PC-3 (cell line): ENCODE data around the gene ATAD3A. TPM values are rescaled to one million over a fixed set of nuclear protein-coding genes. Genes with fewer than 3 reads are reported as not detected.

Experiments used
- ATAC-seq: fragments of 200-7000 bp; cut with Tn5 transposase; 2 replicates; pipeline ENCODE4 v1.9.1; 2020; ENCODE audit warnings: mild to moderate bottlenecking, moderate library complexity
- BruUV-seq: library from RNA; stranded (reverse); fragments of 400-500 nt; replicated peaks from 2 replicates; lab custom pipeline; 2021; lab: Mats Ljungman, UMichigan
- CTCF ChIA-PET: fragments of 300-600 bp; sonication (Branson Sonifier 250); formaldehyde crosslinking; loops from one replicate; lab custom pipeline; 2022; ENCODE audit warnings: antibody characterized with exemption; lab: Charles Lee
- POLR2A ChIA-PET: fragments of 300-600 bp; sonication (Branson Sonifier 250); formaldehyde crosslinking; loops from one replicate; lab custom pipeline; 2022; ENCODE audit warnings: antibody characterized with exemption; ENCODE audit not compliant: unreplicated experiment; lab: Charles Lee
- DNase-seq: peaks from one replicate; pipeline ENCODE4 v3.0.0-alpha.2; 2015
- H2AFZ ChIP-seq: fragments of 300-600 bp; sonication (generic); 2 replicates; pipeline ENCODE4 v1.6.0; 2016; ENCODE audit warnings: antibody characterized with exemption, low read length
- H3F3A ChIP-seq: fragments of 300-600 bp; sonication (generic); one replicate; pipeline ENCODE4 v1.6.0; 2017; ENCODE audit warnings: antibody characterized with exemption, low read length, control low read depth, mild to moderate bottlenecking; ENCODE audit not compliant: unreplicated experiment
- H3K27ac ChIP-seq: fragments of 300-600 bp; sonication (generic); 2 replicates; pipeline ENCODE4 v1.5.1; 2016; ENCODE audit warnings: mild to moderate bottlenecking, low read length
- H3K27me3 ChIP-seq: fragments of 300-600 bp; sonication (generic); 2 replicates; pipeline ENCODE4 v1.6.1; 2016; ENCODE audit warnings: low read length, mixed read lengths
- H3K36me3 ChIP-seq: fragments of 300-600 bp; sonication (generic); 2 replicates; pipeline ENCODE4 v1.6.1; 2016; ENCODE audit warnings: low read depth, mixed run types, low read length, mixed read lengths
- H3K4me1 ChIP-seq: fragments of 300-600 bp; sonication (generic); 2 replicates; pipeline ENCODE4 v1.5.1; 2016; ENCODE audit warnings: low read length; ENCODE audit not compliant: insufficient read depth
- H3K4me2 ChIP-seq: fragments of 300-600 bp; sonication (generic); 2 replicates; pipeline ENCODE4 v1.6.0; 2016; ENCODE audit warnings: low read length
- H3K4me3 ChIP-seq: fragments of 300-600 bp; sonication (generic); 2 replicates; pipeline ENCODE4 v1.5.1; 2016; ENCODE audit warnings: mild to moderate bottlenecking, low read length, mixed read lengths
- H3K79me2 ChIP-seq: fragments of 300-600 bp; sonication (generic); 2 replicates; pipeline ENCODE4 v1.6.1; 2017; ENCODE audit warnings: low read length, mixed read lengths
- H3K9ac ChIP-seq: fragments of 300-600 bp; sonication (generic); 2 replicates; pipeline ENCODE4 v1.6.0; 2016; ENCODE audit warnings: mild to moderate bottlenecking, low read length
- H3K9me2 ChIP-seq: fragments of 300-600 bp; sonication (generic); replicated peaks from 2 replicates; pipeline ENCODE4 v1.6.1; 2016; ENCODE audit warnings: mixed run types, low read length, mixed read lengths
- H3K9me3 ChIP-seq: fragments of 300-600 bp; sonication (generic); 2 replicates; pipeline ENCODE4 v1.6.1; 2016; ENCODE audit warnings: low read length, mixed read lengths
- H4K20me1 ChIP-seq: fragments of 300-600 bp; sonication (generic); 2 replicates; pipeline ENCODE4 v1.6.1; 2016; ENCODE audit warnings: low read length, mixed read lengths
- CTCF ChIP-seq: fragments of 300-600 bp; sonication (generic); conservative IDR thresholded peaks from 2 replicates; pipeline ENCODE4 v1.5.1; 2017; ENCODE audit warnings: antibody characterized with exemption, low read depth, mild to moderate bottlenecking, low read length
- EZH2 ChIP-seq: fragments of 300-600 bp; sonication (generic); IDR thresholded peaks from one replicate; pipeline ENCODE4 v1.6.1; 2017; ENCODE audit warnings: antibody characterized with exemption, mild to moderate bottlenecking, low read length; ENCODE audit not compliant: unreplicated experiment
- EZH2phosphoT487 ChIP-seq: fragments of 300-600 bp; sonication (generic); IDR thresholded peaks from 2 replicates; pipeline ENCODE4 v1.6.1; 2018; ENCODE audit warnings: mild to moderate bottlenecking, antibody characterized with exemption, low read length, borderline replicate concordance
- intact Hi-C: fragments of 100-400 bp; cut with micrococcal nuclease; formaldehyde crosslinking; loops from 2 replicates; pipeline ENCODE4 v1.9.0; 2023
- total RNA-seq: library from RNA; depleted of rRNA; stranded (reverse); fragments of >200 nt; gene quantifications from 2 replicates; pipeline ENCODE4 v1.2.3, GENCODE V29; 2014

Gene ATAD3A
- total RNA-seq, 1 experiment from 2014 or later = 186 TPM

- H3K4me1 ChIP-seq = no peaks in the 10 kb centered on the region
- no peaks in the 10 kb centered on the region for H4K20me1 ChIP-seq
- H3F3A ChIP-seq = no peaks in the 10 kb centered on the region
- H2AFZ ChIP-seq = no peak overlapping the region
- CTCF ChIA-PET = no interaction called here
- no peaks in the 10 kb centered on the region for H3K9me3 ChIP-seq
- H3K4me2 ChIP-seq = no peak overlapping the region
- TF ChIP-seq EZH2phosphoT487 = no peak
- TF ChIP-seq CTCF = no peak
- no peak for TF ChIP-seq EZH2
- H3K9ac ChIP-seq = no peak overlapping the region
- DNase-seq (no peak), ATAC-seq (no peak)
- intact Hi-C loops = no loop called here
- POLR2A ChIA-PET = no interaction called here
- no peak overlapping the region for H3K27ac ChIP-seq
- no peaks in the 10 kb centered on the region for H3K27me3 ChIP-seq
- H3K9me2 ChIP-seq = no peaks in the 10 kb centered on the region
- H3K36me3 ChIP-seq = peaks cover 58% of the 10 kb centered on the region
- H3K4me3 ChIP-seq = no peak overlapping the region
- no TSS peak for BruUV-seq
- H3K79me2 ChIP-seq = no peaks in the 10 kb centered on the region
These were observed 15.3 kb downstream of the ATAD3A start for GRCh38 chr1:1527092-1527816.

GRCh38 chr1:1528301-1529267 is 16.6 kb downstream of the ATAD3A start:
- Histone ChIP-seq H3K27me3 (no peaks in the 10 kb centered on the region), H3K9ac (no peak overlapping the region), H3K4me3 (no peak overlapping the region), H3K27ac (no peak overlapping the region), H3F3A (no peaks in the 10 kb centered on the region), H3K4me1 (no peaks in the 10 kb centered on the region), H3K9me2 (no peaks in the 10 kb centered on the region), H3K36me3 (peaks cover 54% of the 10 kb centered on the region), H2AFZ (no peak overlapping the region), H4K20me1 (no peaks in the 10 kb centered on the region), H3K9me3 (no peaks in the 10 kb centered on the region), H3K4me2 (no peak overlapping the region), H3K79me2 (no peaks in the 10 kb centered on the region)
- ChIA-PET CTCF (no interaction called here), POLR2A (no interaction called here)
- ATAC-seq (no peak), DNase-seq (no peak)
- BruUV-seq = no TSS peak
- no peak for TF ChIP-seq EZH2phosphoT487
- no peak for TF ChIP-seq EZH2
- no peak for TF ChIP-seq CTCF
- intact Hi-C loops = no loop called here
